AML-193 (cell line): Measurements from ENCODE around the gene CRB2.
"Not testable (repeated sequence)": the region's sequence is repeated elsewhere in the genome, so short reads cannot be mapped to it uniquely, and the experiment has no call there.

ENCODE experiments used
- DNase-seq, 2 experiments: peaks; one replicate each; lab custom pipeline; 2025; lab: John Stamatoyannopoulos, UW

The CRB2 gene

GRCh38 chr9:123380852-123381705, 25.1 kb downstream of the CRB2 start:
- no peak for DNase-seq

- DNase-seq = no peak
Observed at GRCh38 chr9:123382653-123383511, 26.9 kb downstream of the CRB2 start.

- DNase-seq = no peak
Observed at GRCh38 chr9:123383512-123384170, 27.6 kb downstream of the CRB2 start.

- no peak for DNase-seq
Observed at GRCh38 chr9:123387686-123388085, 31.7 kb downstream of the CRB2 start.

- DNase-seq = no peak
Observed at GRCh38 chr9:123389070-123389469, 33.1 kb downstream of the CRB2 start.

- no peak for DNase-seq
Observed at GRCh38 chr9:123389698-123390097, 33.7 kb downstream of the CRB2 start.

- DNase-seq = no peak
Observed at GRCh38 chr9:123390337-123391135, 34.5 kb downstream of the CRB2 start.

- DNase-seq = no peak
Observed at GRCh38 chr9:123391233-123391632, 35.2 kb downstream of the CRB2 start.

GRCh38 chr9:123391946-123392345, 35.9 kb downstream of the CRB2 start:
- no peak for DNase-seq

GRCh38 chr9:123392802-123393201, 36.8 kb downstream of the CRB2 start:
- DNase-seq = no peak

GRCh38 chr9:123394291-123395235, 38.6 kb downstream of the CRB2 start:
- DNase-seq = no peak

- DNase-seq = no peak
Observed at GRCh38 chr9:123395276-123395688, 39.3 kb downstream of the CRB2 start.

- DNase-seq = no peak
Observed at GRCh38 chr9:123395689-123396511, 39.9 kb downstream of the CRB2 start.

GRCh38 chr9:123397975-123398374, 42.0 kb downstream of the CRB2 start:
- no peak for DNase-seq

GRCh38 chr9:123398938-123399337, 42.9 kb downstream of the CRB2 start:
- DNase-seq = not testable (repeated sequence)

- DNase-seq = no peak
Observed at GRCh38 chr9:123399803-123400378, 43.9 kb downstream of the CRB2 start.

- DNase-seq = no peak
Observed at GRCh38 chr9:123400926-123401503, 45.0 kb downstream of the CRB2 start.

GRCh38 chr9:123401879-123402513, 46.0 kb downstream of the CRB2 start:
- DNase-seq = peak; percentile 6 to 22
